Measurements from ENCODE around the gene TEP1. TPM values are rescaled to one million over a fixed set of nuclear protein-coding genes. Genes with fewer than 3 reads are reported as not detected.

Gene TEP1
- total and polyA plus RNA-seq, 2 of the 13 experiments (the other 11 are each of a cell fraction or from before 2014, with no cell fraction given): 11.0 to 12.8 TPM

DNA sequence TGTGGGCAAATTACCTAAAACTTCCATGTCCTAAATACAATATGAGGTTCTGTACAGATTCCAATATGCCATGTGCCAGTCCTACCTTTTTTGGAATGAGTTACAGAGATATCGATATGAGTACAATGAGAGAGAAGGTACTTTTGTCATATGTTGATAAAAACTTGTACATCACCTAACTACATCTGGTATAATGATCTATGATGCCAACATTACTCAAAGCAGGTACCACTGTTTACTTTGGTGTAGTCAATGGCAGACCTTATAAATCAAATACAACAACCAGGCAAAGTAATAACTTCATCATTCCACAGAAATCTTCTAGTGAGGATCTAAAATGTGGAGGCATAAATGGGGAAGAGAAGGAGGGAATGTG lies 12.7 kb downstream of the TEP1 start (continued):
- TF ChIP-seq, protein P1, sequence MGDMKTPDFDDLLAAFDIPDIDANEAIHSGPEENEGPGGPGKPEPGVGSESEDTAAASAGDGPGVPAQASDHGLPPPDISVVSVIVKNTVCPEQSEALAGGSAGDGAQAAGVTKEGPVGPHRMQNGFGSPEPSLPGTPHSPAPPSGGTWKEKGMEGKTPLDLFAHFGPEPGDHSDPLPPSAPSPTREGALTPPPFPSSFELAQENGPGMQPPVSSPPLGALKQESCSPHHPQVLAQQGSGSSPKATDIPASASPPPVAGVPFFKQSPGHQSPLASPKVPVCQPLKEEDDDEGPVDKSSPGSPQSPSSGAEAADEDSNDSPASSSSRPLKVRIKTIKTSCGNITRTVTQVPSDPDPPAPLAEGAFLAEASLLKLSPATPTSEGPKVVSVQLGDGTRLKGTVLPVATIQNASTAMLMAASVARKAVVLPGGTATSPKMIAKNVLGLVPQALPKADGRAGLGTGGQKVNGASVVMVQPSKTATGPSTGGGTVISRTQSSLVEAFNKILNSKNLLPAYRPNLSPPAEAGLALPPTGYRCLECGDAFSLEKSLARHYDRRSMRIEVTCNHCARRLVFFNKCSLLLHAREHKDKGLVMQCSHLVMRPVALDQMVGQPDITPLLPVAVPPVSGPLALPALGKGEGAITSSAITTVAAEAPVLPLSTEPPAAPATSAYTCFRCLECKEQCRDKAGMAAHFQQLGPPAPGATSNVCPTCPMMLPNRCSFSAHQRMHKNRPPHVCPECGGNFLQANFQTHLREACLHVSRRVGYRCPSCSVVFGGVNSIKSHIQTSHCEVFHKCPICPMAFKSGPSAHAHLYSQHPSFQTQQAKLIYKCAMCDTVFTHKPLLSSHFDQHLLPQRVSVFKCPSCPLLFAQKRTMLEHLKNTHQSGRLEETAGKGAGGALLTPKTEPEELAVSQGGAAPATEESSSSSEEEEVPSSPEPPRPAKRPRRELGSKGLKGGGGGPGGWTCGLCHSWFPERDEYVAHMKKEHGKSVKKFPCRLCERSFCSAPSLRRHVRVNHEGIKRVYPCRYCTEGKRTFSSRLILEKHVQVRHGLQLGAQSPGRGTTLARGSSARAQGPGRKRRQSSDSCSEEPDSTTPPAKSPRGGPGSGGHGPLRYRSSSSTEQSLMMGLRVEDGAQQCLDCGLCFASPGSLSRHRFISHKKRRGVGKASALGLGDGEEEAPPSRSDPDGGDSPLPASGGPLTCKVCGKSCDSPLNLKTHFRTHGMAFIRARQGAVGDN (CRISPR knock-in tag; IDR thresholded peaks at IDR 0.05): no peak
- no peak for TF ChIP-seq ZNF274 (CRISPR knock-in tag; IDR thresholded peaks at IDR 0.05)
- TF ChIP-seq ZNF263 (CRISPR knock-in tag; IDR thresholded peaks at IDR 0.05): no peak
- no peak for TF ChIP-seq IRF2 (CRISPR knock-in tag; IDR thresholded peaks at IDR 0.05)
- no peak for TF ChIP-seq ESRRA (CRISPR knock-in tag; IDR thresholded peaks at IDR 0.05; ENCODE audit: low read depth)
- TF ChIP-seq TP53 (CRISPR knock-in tag; conservative IDR thresholded peaks at IDR 0.05): no peak
- no peak for TF ChIP-seq RFXANK (CRISPR knock-in tag; IDR thresholded peaks at IDR 0.05)
- TF ChIP-seq NR2F6 (IDR thresholded peaks at IDR 0.05): no peak
- TF ChIP-seq NR2F6 (CRISPR knock-in tag; IDR thresholded peaks at IDR 0.05): no peak
- TF ChIP-seq ZFYVE20 (CRISPR knock-in tag; IDR thresholded peaks at IDR 0.05; ENCODE audit: borderline replicate concordance, low read depth): no peak

DNA sequence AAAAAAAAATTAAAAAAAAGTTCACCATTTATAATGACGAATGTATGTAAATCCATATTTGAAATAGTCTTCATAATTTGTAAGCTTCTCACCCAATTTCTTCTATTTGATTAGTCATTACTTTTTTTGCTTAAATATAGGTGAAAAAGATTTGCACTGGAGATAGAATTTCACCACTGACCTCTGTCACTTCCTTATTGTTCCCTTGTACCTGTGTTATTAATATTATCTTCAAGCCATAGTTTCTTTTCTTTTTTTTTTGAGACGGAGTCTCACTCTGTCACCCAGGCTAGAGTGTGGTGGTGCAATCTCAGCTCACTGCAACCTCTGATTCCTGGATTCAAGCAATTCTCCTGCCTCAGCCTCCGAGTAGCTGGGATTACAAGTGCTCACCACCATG lies 15.8 kb downstream of the TEP1 start:
- Histone ChIP-seq H3K27ac (ENCODE audit: extremely low read length, insufficient read depth, low read length) (no peak overlapping the region), H3K36me3 (replicated peaks in 1 of 2; ENCODE audit: control insufficient read depth in 1 of 2, insufficient read depth in 2 of 2, low read length in 2 of 2) (peaks cover 3 to 9% of the 10 kb centered on the region in 2 experiments; a peak in 3 of 5 replicates), H3K4me3 (replicated peaks in 1 of 3; ENCODE audit: insufficient read depth in 1 of 3, low read depth in 2 of 3, low read length in 3 of 3) (no peak overlapping the region), H3K9me3 (ENCODE audit: low read length) (no peaks in the 10 kb centered on the region), H3K4me2 (ENCODE audit: low read depth, low read length) (no peak overlapping the region), H3K79me2 (ENCODE audit: insufficient read depth, low read length) (no peaks in the 10 kb centered on the region), H3K27me3 (ENCODE audit: control insufficient read depth in 1 of 2, insufficient read depth in 2 of 2, low read length in 2 of 2) (no peaks in the 10 kb centered on the region), H3K9ac (ENCODE audit: insufficient read depth, low read depth, low read length) (no peak overlapping the region), H3K4me1 (ENCODE audit: insufficient read depth, low read length) (no peaks in the 10 kb centered on the region; the same call in 1 of the 2 replicates), H2AFZ (ENCODE audit: low read length) (no peak overlapping the region), H4K20me1 (ENCODE audit: insufficient read depth, low read length) (no peaks in the 10 kb centered on the region)
- POLR2A ChIA-PET: no interaction called here
- BruUV-seq (replicated peaks): no TSS peak
- ATAC-seq (no peak), FAIRE-seq (no peak), DNase-seq (ENCODE audit: low spot score) (no peak)
- CTCF ChIA-PET (ENCODE audit: low intra/inter-chr PET ratio, low total read pairs): no interaction called here
- intact Hi-C loops (cut with micrococcal nuclease; ENCODE audit: unreplicated experiment): no loop called here
- WGBS (ENCODE audit: low lambda C conversion rate): 91% methylated on average over 3 of the region's 3 CpGs
- in situ Hi-C loops (cut with HindIII; ENCODE audit: extremely low pct_ligation_motif_present, low pct_unique_long_range_greater_than_20kb): no loop called here
- no peak for TF ChIP-seq ZNF570 (CRISPR knock-in tag; IDR thresholded peaks at IDR 0.05; ENCODE audit: borderline replicate concordance)
- no peak for TF ChIP-seq SYNCRIP (IDR thresholded peaks at IDR 0.05; ENCODE audit: insufficient read depth, low read depth, low read length)
- TF ChIP-seq, protein P2, sequence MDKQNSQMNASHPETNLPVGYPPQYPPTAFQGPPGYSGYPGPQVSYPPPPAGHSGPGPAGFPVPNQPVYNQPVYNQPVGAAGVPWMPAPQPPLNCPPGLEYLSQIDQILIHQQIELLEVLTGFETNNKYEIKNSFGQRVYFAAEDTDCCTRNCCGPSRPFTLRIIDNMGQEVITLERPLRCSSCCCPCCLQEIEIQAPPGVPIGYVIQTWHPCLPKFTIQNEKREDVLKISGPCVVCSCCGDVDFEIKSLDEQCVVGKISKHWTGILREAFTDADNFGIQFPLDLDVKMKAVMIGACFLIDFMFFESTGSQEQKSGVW (CRISPR knock-in tag; IDR thresholded peaks at IDR 0.05; ENCODE audit: borderline replicate concordance): no peak
- TF ChIP-seq, protein P3, sequence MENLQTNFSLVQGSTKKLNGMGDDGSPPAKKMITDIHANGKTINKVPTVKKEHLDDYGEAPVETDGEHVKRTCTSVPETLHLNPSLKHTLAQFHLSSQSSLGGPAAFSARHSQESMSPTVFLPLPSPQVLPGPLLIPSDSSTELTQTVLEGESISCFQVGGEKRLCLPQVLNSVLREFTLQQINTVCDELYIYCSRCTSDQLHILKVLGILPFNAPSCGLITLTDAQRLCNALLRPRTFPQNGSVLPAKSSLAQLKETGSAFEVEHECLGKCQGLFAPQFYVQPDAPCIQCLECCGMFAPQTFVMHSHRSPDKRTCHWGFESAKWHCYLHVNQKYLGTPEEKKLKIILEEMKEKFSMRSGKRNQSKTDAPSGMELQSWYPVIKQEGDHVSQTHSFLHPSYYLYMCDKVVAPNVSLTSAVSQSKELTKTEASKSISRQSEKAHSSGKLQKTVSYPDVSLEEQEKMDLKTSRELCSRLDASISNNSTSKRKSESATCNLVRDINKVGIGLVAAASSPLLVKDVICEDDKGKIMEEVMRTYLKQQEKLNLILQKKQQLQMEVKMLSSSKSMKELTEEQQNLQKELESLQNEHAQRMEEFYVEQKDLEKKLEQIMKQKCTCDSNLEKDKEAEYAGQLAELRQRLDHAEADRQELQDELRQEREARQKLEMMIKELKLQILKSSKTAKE (CRISPR knock-in tag; IDR thresholded peaks at IDR 0.05; ENCODE audit: borderline replicate concordance): no peak
- TF ChIP-seq AKAP8 (CRISPR knock-in tag; IDR thresholded peaks at IDR 0.05): no peak
- TF ChIP-seq ERF (CRISPR knock-in tag; IDR thresholded peaks at IDR 0.05): no peak
- TF ChIP-seq KDM6A (CRISPR knock-in tag; IDR thresholded peaks at IDR 0.05; ENCODE audit: low read depth): no peak
